Adrenal gland (tissue), 12 donors: Measurements from ENCODE around the gene MRI1. TPM values are rescaled to one million over a fixed set of nuclear protein-coding genes. Genes with fewer than 3 reads are reported as not detected.

Experiments used
- DNase-seq, 7 donors: peaks; one replicate each; pipeline ENCODE4 v3.0.0-alpha.2; 2019 to 2020
- H3K27ac ChIP-seq, 5 donors: fragments of 200-600 bp; sonication (generic) in 4 of 5; 1 replicate in 3 of 5; 2 replicates in 2 of 5; pipeline versions ENCODE4 v1.5.1 to v1.8.0; 2016 to 2020; ENCODE audit warnings: mild to moderate bottlenecking in 1 of 5
- H3K27me3 ChIP-seq: fragments of 200-600 bp; 2 replicates; pipeline ENCODE4 v1.8.0; 2021
- H3K36me3 ChIP-seq, 2 donors: fragments of 200-600 bp; replicated peaks in 1 of 2; 1 replicate in 1 of 2; 2 replicates in 1 of 2; pipeline versions ENCODE4 v1.5.1 to v1.8.0; 2018 to 2022
- H3K4me1 ChIP-seq, 2 donors: fragments of 200-600 bp; replicated peaks in 1 of 2; 1 replicate in 1 of 2; 2 replicates in 1 of 2; pipeline versions ENCODE4 v1.5.1 to v1.8.0; 2018 to 2021
- H3K4me3 ChIP-seq, 4 donors: fragments of 200-600 bp; sonication (generic) in 3 of 4; one replicate each; pipeline ENCODE4 v1.5.1; 2016 to 2018
- H3K9me3 ChIP-seq, 3 donors: fragments of 200-600 bp; sonication (generic) in 1 of 3; replicated peaks in 1 of 3; 1 replicate in 2 of 3; 2 replicates in 1 of 3; pipeline versions ENCODE4 v1.5.1 to v1.8.0; 2016 to 2021
- CTCF ChIP-seq, 6 experiments: fragments of 450-650 bp in 4 of 6; fragments of 200-600 bp in 2 of 6; sonication (generic) in 1 of 6; IDR thresholded peaks; 1 replicate in 5 of 6; 2 replicates in 1 of 6; pipeline versions ENCODE4 v1.5.1 to v1.8.0; 2016 to 2021; ENCODE audit warnings: antibody characterized with exemption in 6 of 6, mild to moderate bottlenecking in 2 of 6, moderate library complexity in 1 of 6
- POLR2A ChIP-seq, 2 donors: fragments of 450-650 bp; IDR thresholded peaks; one replicate each; pipeline ENCODE4 v1.6.1; 2017; ENCODE audit warnings: antibody characterized with exemption in 2 of 2, mild to moderate bottlenecking in 2 of 2, moderate library complexity in 1 of 2
- WGBS, 4 donors: extraction: QIAGEN DNeasy Blood & Tissue Kit in 2 of 4; methylation state at CpG; one replicate each; pipeline versions ENCODE4 v1.1.5 to v1.1.7; 2013 to 2017; 5-methylcytosine and 5-hydroxymethylcytosine counted together
- intact Hi-C, 2 donors: fragments of 100-400 bp; cut with DNase I; formaldehyde crosslinking; loops; one replicate each; pipeline versions ENCODE4 v1.14.1 to v1.15.0; 2022 to 2023
- polyA plus RNA-seq, 3 donors: library from polyadenylated mRNA; stranded (reverse); fragments of 200-250 nt in 2 of 3; fragments of 350-450 nt in 1 of 3; fragmentation: Illumina TruSeq in 1 of 3; extraction: RNeasy Lipid Tissue Mini Kit (QIAGEN cat#74804) in 1 of 3; gene quantifications; one replicate each; pipeline ENCODE4 v1.2.3, GENCODE V29; 2013 to 2014
- total RNA-seq, 9 donors: library from RNA; depleted of rRNA in 4 of 9; stranded (reverse); fragments of >200 nt in 4 of 9; fragments of 120-200 nt in 1 of 9; fragmentation: NEBNext Ultra II Directional in 1 of 9; extraction: Animal tissue kit (Norgen Biotek cat#: 25700) in 1 of 9; gene quantifications; one replicate each; pipeline versions ENCODE4 v1.1.0 to v1.2.4, GENCODE V29; 2013 to 2023
- donor health status: healthy with polysubstance abuse.
- donor health status: Bipolar disorder and iron deficiency.
- donor health status: DM: yes; HTN: yes; CAD: no.
- donor health status: DM: no; HTN: no; CAD: no.
- donor health status: DM: no; HTN: no; CAD: no.
- donor health status: DM: yes; HTN: yes; CAD: no.

The MRI1 gene
- total and polyA plus RNA-seq, 12 donors: 11.9 to 69.6 (median 38.1) TPM

- intact Hi-C loops: no loop called here
- no peak for DNase-seq
- 63 to 96% (median 77%) methylated on average over 4 to 11 of the region's 11 CpGs for WGBS, 4 donors
- Histone ChIP-seq H3K4me3 (no peak overlapping the region), H3K27me3 (no peaks in the 10 kb centered on the region), H3K27ac (no peak overlapping the region), H3K4me1 (peaks cover 0 to 5% of the 10 kb centered on the region in 2 donors), H3K36me3 (no peaks in the 10 kb centered on the region), H3K9me3 (no peaks in the 10 kb centered on the region)
- TF ChIP-seq CTCF (IDR thresholded peaks at IDR 0.05): no peak
- no peak for TF ChIP-seq POLR2A (IDR thresholded peaks at IDR 0.05)
Observed at GRCh38 chr19:13817018-13817614, 52.8 kb downstream of the MRI1 start.

DNA sequence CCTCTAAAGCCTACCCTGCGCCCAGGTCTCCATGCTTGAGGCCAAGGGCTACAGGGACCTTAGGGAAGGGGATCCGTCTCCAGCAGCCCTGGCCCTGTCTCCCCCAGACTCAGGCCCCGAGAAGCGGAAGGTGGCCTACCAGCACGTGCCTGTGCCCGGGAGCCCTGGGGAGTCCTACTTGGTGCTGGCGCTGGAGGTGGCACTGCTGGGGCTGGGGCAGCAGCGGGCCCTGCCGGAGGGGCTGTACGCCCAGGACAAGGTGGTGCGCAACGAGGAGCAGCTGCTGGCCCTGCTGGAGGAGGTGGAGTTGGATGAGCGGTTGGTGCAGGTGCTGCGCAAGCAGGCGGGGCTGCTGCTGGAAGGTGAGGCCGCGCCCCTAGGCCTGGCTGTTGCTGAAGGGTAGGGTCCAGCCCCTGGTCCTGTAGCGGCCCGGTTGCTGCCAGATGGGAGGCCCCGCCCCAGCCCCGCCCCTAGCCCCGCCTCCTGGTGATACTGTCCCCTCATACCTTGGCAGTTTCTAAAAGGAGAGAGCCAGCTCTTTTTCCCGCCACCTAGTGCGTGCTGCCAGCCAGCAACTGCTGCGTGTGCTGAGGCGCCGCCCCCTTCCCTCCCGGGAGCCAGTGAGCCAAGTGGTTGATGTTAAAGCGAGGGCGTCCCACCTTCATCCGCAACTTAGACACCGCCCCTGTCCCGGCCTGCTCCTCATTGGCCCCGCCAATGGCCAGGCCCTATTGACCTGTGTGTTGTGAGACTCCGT is 53.5 kb downstream of the MRI1 start:
- TF ChIP-seq CTCF (IDR thresholded peaks at IDR 0.05): no peak
- TF ChIP-seq POLR2A (IDR thresholded peaks at IDR 0.05): no peak
- H3K27me3 ChIP-seq: no peaks in the 10 kb centered on the region
- no peak overlapping the region for H3K27ac ChIP-seq
- intact Hi-C loops: no loop called here
- H3K36me3 ChIP-seq: no peaks in the 10 kb centered on the region
- peaks cover 0 to 5% of the 10 kb centered on the region in 2 donors for H3K4me1 ChIP-seq
- no peak overlapping the region for H3K4me3 ChIP-seq
- WGBS, 4 donors: 57 to 81% (median 68%) methylated on average over 7 to 35 of the region's 35 CpGs
- peak in 1 of 7 donors; percentile 61 for DNase-seq
- no peaks in the 10 kb centered on the region for H3K9me3 ChIP-seq

- TF ChIP-seq POLR2A (IDR thresholded peaks at IDR 0.05): no peak
- no peak for TF ChIP-seq CTCF (IDR thresholded peaks at IDR 0.05)
- 95 to 100% (median 97%) methylated on average over 7 to 11 of the region's 11 CpGs for WGBS, 4 donors
- no peak for DNase-seq
- H3K27me3 ChIP-seq: no peaks in the 10 kb centered on the region
- no peak overlapping the region for H3K27ac ChIP-seq
- peaks cover 0 to 5% of the 10 kb centered on the region in 2 donors for H3K4me1 ChIP-seq
- H3K36me3 ChIP-seq: no peaks in the 10 kb centered on the region
- no peak overlapping the region for H3K4me3 ChIP-seq
- intact Hi-C loops: no loop called here
- no peaks in the 10 kb centered on the region for H3K9me3 ChIP-seq
Observed at GRCh38 chr19:13819238-13819637, 54.9 kb downstream of the MRI1 start.

- no peak for DNase-seq
- Histone ChIP-seq H3K36me3 (no peaks in the 10 kb centered on the region), H3K4me1 (peaks cover 0 to 5% of the 10 kb centered on the region in 2 donors), H3K27me3 (no peaks in the 10 kb centered on the region), H3K4me3 (no peak overlapping the region), H3K27ac (peak overlapping the region in 2 of 5 donors; percentile 7 to 77), H3K9me3 (no peaks in the 10 kb centered on the region)
- 92 to 100% (median 96%) methylated on average over 2 of the region's 2 CpGs for WGBS, 4 donors
- TF ChIP-seq POLR2A (IDR thresholded peaks at IDR 0.05): no peak
- no peak for TF ChIP-seq CTCF (IDR thresholded peaks at IDR 0.05)
- intact Hi-C loops: no loop called here
Observed at GRCh38 chr19:13821292-13821691, 57.0 kb downstream of the MRI1 start.
